LoVo (cell line): ENCODE results near the gene IQCK.

Experiments
- DNase-seq: peaks from one replicate; pipeline ENCODE4 v3.0.0-alpha.2; 2016; ENCODE audit warnings: low spot score

Gene IQCK

DNA sequence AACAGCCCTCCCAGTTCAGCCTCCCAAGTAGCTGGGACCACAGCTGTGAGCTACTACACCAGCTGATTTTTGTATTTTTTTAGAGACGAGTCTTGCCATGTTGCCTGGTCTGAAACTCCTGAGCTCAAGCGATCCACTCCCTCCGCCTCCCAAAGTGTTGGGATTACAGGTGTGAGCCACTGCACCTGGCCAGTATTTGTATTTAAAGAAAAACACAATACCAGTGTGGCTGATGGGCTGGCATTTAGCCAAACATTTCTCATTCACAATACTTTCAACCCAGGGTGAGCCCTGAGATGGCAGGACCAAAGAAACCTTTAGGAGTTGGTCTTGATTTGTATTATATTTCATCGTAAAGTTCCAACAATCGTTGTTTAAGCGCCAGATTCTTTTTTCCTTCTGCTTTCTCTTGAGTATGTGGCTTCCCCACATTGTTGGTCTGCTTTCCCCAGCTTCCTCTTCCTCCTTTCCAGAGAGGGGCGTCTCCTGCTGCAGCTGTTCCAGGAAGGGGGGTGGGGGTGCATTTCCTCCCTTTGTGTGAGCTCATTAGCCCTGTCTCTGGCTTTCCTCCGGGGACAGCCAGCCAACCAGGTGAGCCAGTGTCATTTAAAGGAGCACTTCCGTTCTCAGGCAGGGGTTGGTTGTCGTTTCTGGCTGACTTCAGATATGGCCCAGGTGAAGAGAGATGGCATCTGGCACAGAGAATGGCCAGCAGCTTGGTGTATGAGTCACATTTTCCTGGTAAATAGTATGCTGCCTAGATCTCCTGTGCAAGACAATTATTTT, 86.7 kb downstream of the IQCK start:
- DNase-seq, result no peak

DNA sequence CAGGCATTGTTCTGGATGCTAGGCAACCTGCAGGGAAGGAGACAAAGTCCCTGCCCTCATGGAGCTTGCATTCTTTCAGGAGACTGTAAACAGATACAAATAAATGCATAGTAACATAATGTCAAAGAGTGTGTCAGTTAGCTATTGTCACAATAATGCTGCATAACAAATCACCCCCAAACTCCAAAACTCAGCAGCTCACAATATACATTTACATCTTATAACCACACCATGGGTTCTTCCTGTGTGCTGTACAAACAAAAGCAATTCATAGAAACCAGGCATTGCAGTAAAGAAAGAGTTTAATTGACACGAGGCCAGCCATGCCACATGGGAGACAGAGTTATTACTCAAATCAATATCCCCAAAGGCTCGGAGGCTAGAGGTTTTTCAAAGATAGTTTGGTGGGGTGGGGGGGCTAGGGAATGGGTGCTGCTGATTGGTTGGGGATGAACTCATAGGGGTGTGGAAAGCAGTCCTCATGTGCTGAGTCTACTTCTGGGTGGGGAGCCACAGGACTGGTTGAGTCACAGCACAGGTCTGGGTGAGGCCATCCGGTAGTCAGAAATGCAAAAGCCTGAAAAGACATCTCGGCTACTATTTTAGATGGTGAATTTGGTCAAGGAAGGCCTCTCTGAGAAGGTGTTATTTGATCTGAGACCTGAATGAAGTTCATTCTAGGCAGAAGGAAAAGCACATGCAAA, 87.5 kb downstream of the IQCK start:
- DNase-seq, result no peak

GRCh38 chr16:19808061-19808641, 90.1 kb downstream of the IQCK start:
- DNase-seq, result no peak

- DNase-seq, result no peak
Measured at GRCh38 chr16:19809121-19809635, 91.1 kb downstream of the IQCK start.

- DNase-seq, result no peak
Measured at GRCh38 chr16:19809693-19810092, 91.6 kb downstream of the IQCK start.

- DNase-seq, result no peak
Measured at GRCh38 chr16:19810817-19811731, 93.0 kb downstream of the IQCK start.

GRCh38 chr16:19812986-19813385, 94.9 kb downstream of the IQCK start:
- DNase-seq, result no peak

DNA sequence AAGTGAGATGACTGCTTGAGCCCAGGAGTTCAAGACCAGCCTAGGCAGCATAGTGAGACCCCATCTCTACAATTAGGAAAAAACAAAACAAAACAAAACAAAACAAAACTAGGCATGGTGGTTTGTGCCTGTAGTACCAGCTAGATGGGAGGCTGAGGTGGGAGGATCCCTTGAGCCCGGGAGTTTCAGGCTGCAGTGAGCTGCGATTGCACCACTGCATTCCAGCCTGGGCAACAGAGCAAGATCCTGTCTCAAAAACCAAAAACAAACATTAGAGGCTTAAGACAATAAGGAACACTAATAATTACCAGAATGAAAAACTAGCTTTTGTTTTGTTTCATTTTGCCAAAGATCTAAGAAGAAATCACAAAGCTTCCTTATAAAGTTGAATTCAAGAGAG, 97.3 kb downstream of the IQCK start:
- DNase-seq, result no peak

DNA sequence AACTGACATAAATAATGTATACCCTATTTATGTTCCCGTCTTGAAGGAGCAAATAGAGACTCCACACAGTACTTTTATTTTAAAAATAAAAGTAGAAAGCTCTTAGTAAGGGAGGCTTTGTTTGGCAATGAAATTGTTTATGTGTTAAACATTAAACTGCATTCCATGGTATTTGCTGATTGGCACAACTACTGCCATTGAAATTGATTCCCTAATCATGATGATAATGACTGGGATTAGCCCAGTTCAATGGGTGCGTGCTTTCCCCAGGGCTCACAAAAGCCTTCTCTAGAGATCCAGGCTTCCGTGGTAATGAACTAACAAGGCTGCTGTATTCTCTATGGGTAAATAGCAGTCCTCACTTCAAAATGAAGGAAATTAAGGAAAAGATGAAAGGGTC, 99.1 kb downstream of the IQCK start:
- no peak for DNase-seq

GRCh38 chr16:19817875-19818274, 99.8 kb downstream of the IQCK start:
- DNase-seq, result no peak

GRCh38 chr16:19822533-19822932, 104.5 kb downstream of the IQCK start:
- DNase-seq, result no peak

- no peak for DNase-seq
Measured at GRCh38 chr16:19823322-19823721, 105.3 kb downstream of the IQCK start.

DNA sequence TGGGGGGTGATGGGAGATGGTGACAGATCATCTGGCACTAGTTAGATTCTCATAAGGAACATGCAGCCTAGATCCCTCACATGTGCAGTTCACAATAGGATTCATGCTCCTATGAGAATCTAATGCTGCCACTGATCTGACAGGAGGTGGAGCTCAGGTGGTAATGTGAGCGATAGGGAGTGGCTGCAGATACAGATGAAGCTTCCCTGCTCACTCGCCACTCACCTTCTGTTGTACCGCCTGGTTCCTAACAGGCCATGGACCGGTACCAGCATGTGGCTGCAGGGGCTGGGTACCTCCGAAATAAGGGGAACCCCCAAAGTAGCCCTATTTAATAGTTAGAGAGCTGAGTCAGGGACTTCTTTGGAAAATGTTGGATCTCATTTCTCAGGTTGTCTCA, 106.1 kb downstream of the IQCK start:
- DNase-seq, result no peak

- no peak for DNase-seq
Measured at GRCh38 chr16:19829844-19830692, 112.0 kb downstream of the IQCK start.

DNA sequence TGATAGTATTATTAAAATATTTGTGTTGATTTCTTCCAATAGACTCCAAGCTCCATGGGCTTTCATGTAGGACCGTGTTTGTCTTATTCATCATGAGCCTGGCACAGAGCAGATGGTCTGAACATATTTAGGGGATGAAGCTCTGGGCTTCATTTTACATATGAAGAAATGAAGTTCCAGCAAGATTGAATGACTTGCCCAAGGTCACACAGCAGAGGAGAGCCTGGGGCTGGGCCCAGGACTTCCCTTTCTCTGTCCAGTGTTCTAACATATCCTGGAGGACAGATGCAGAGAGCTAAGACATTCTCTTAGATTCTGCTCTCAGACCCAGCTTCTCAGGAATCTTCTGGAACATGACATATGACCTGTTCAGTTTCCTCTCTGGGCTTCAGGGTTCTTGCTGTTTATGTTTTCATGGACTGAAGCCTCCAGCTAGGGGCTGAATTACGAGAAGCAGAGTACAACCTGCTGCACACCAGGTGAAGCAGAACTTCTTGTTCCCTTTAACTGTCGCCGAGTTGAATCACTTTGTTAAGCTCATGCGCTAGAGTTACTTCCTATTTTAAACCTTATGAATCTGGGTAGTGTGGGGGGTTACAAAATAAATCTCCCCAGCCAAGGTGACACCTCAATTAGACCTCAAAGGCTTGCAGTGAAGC, 113.0 kb downstream of the IQCK start:
- DNase-seq, result no peak

GRCh38 chr16:19831678-19832077, 113.6 kb downstream of the IQCK start:
- no peak for DNase-seq

- no peak for DNase-seq
Measured at GRCh38 chr16:19833176-19833575, 115.1 kb downstream of the IQCK start.

- DNase-seq, result no peak
Measured at GRCh38 chr16:19833581-19833980, 115.5 kb downstream of the IQCK start.

- no peak for DNase-seq
Measured at GRCh38 chr16:19835196-19835595, 117.1 kb downstream of the IQCK start.

DNA sequence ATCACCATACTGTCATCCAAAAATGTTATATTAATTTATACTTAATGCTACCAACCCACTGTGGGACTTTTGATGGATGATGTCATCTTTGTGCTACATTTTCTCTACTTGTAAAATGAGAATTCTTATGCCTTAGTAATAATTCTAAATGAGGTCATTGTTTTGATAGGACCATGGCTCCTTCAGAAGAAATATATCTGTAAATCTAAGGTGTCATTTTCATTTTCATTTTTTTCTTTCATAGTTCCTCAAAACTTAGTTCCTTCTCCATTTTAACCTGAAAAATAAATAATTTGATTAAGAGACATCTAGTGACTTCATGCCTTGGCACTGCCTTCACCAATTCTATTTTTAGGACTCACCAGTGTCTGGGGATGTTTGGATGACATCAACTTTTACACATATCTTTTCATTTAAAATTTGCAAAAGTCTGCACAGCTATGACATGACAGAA, 117.9 kb downstream of the IQCK start:
- DNase-seq, result no peak
